HepG2 (cell line): Measurements from ENCODE around the gene BAZ1B. TPM values are rescaled to one million over a fixed set of nuclear protein-coding genes. Genes with fewer than 3 reads are reported as not detected.
A peak's percentile ranks its signal among the peaks of the same experiment; 100 is the strongest.

Experiments
- ATAC-seq: fragments of 200-7000 bp; cut with Tn5 transposase; 3 replicates; pipeline ENCODE4 v1.9.1; 2020; ENCODE audit warnings: mild to moderate bottlenecking, moderate library complexity
- BruUV-seq: library from RNA; stranded (reverse); fragments of 400-500 nt; replicated peaks from 2 replicates; lab custom pipeline; 2021; lab: Mats Ljungman, UMichigan
- CTCF ChIA-PET: fragments of 300-600 bp; formaldehyde crosslinking; extraction: SDS; loops from one replicate; lab custom pipeline; 2021; ENCODE audit warnings: low total read pairs, inconsistent platforms, low intra/inter-chr PET ratio; lab: Yijun Ruan, JAX
- POLR2A ChIA-PET: fragments of 350-600 bp; sonication (Branson Sonifier 250); formaldehyde crosslinking; loops from one replicate; lab custom pipeline; 2020; ENCODE audit warnings: antibody characterized with exemption, inconsistent platforms; lab: Yijun Ruan, JAX
- DNase-seq: peaks from one replicate; pipeline ENCODE4 v3.0.0-alpha.2; 2015; ENCODE audit warnings: low spot score
- FAIRE-seq: peaks from 3 replicates; lab custom pipeline; 2011; peaks lifted over from hg19 to GRCh38; lab: Jason Lieb, UNC
- H2AFZ ChIP-seq: one replicate; pipeline ENCODE4 v1.6.1; 2011; ENCODE audit warnings: low read length, inconsistent platforms
- H3K27ac ChIP-seq: fragments of 300-600 bp; 3 replicates; pipeline ENCODE4 v1.8.0; 2011; ENCODE audit warnings: mixed run types, mild to moderate bottlenecking, mixed read lengths, low read length, inconsistent platforms; ENCODE audit not compliant: insufficient read depth; ENCODE audit errors: extremely low read length
- H3K27me3 ChIP-seq, 2 experiments: fragments of 200-600 bp in 1 of 2; 2 replicates in 1 of 2; 3 replicates in 1 of 2; pipeline versions ENCODE4 v1.6.0 to v1.8.0; 2011; ENCODE audit warnings: low read length in 2 of 2, mild to moderate bottlenecking in 2 of 2, moderate library complexity in 2 of 2, inconsistent platforms in 1 of 2; ENCODE audit not compliant: insufficient read depth in 2 of 2, control insufficient read depth in 1 of 2
- H3K36me3 ChIP-seq, 2 experiments: fragments of 200-600 bp in 1 of 2; replicated peaks in 1 of 2; 2 replicates in 1 of 2; 3 replicates in 1 of 2; pipeline versions ENCODE4 v1.5.1 to v1.8.0; 2011; ENCODE audit warnings: low read length in 2 of 2, inconsistent platforms in 1 of 2; ENCODE audit not compliant: insufficient read depth in 2 of 2, control insufficient read depth in 1 of 2
- H3K4me1 ChIP-seq: 2 replicates; pipeline ENCODE4 v1.5.1; 2012; ENCODE audit warnings: low read length, inconsistent platforms; ENCODE audit not compliant: insufficient read depth
- H3K4me2 ChIP-seq: 2 replicates; pipeline ENCODE4 v1.6.0; 2011; ENCODE audit warnings: low read depth, low read length, inconsistent platforms
- H3K4me3 ChIP-seq, 3 experiments: fragments of 200-600 bp in 1 of 3; sonication (generic), shearing (Covaris generic) in 1 of 3; replicated peaks in 1 of 3; 2 replicates each; pipeline ENCODE4 v1.5.1; 2011 to 2016; ENCODE audit warnings: low read length in 3 of 3, inconsistent platforms in 2 of 3, low read depth in 2 of 3, mild to moderate bottlenecking in 2 of 3, control low read depth in 1 of 3, mixed read lengths in 1 of 3; ENCODE audit not compliant: insufficient read depth in 1 of 3
- H3K79me2 ChIP-seq: one replicate; pipeline ENCODE4 v1.6.1; 2011; ENCODE audit warnings: low read length, inconsistent platforms; ENCODE audit not compliant: insufficient read depth
- H3K9ac ChIP-seq: 2 replicates; pipeline ENCODE4 v1.6.0; 2011; ENCODE audit warnings: mild to moderate bottlenecking, low read depth, low read length, inconsistent platforms; ENCODE audit not compliant: insufficient read depth
- H3K9me3 ChIP-seq: 2 replicates; pipeline ENCODE4 v1.5.1; 2012; ENCODE audit warnings: mild to moderate bottlenecking, low read length
- H4K20me1 ChIP-seq: 2 replicates; pipeline ENCODE4 v1.6.0; 2011; ENCODE audit warnings: inconsistent platforms, mild to moderate bottlenecking, low read length, moderate library complexity; ENCODE audit not compliant: insufficient read depth
- FOXA1 ChIP-seq, 2 experiments: fragments of 450-650 bp in 1 of 2; sonication (generic) in 1 of 2; formaldehyde crosslinking in 1 of 2; IDR thresholded peaks; 2 replicates each; pipeline versions ENCODE4 v1.4.0 to v1.6.1; 2016 to 2020; ENCODE audit warnings: missing genetic modification reagents in 1 of 2
- MYNN ChIP-seq: sonication (generic); formaldehyde crosslinking; IDR thresholded peaks from 2 replicates; pipeline ENCODE4 v1.4.0; 2020; ENCODE audit warnings: mild to moderate bottlenecking, low read depth, missing genetic modification reagents
- NR2C2 ChIP-seq: sonication (generic); formaldehyde crosslinking; IDR thresholded peaks from 2 replicates; pipeline ENCODE4 v1.4.0; 2020; ENCODE audit warnings: missing genetic modification reagents, mild to moderate bottlenecking, moderate library complexity, borderline replicate concordance
- NR2F6 ChIP-seq, 2 experiments: IDR thresholded peaks; 2 replicates each; pipeline ENCODE4 v1.6.1; 2016; ENCODE audit warnings: antibody characterized with exemption in 1 of 2, mild to moderate bottlenecking in 1 of 2
- PAF1 ChIP-seq: IDR thresholded peaks from 2 replicates; pipeline ENCODE4 v1.6.1; 2016; ENCODE audit warnings: missing genetic modification reagents, missing compliant biosample characterization
- SPEN ChIP-seq: sonication (generic); formaldehyde crosslinking; IDR thresholded peaks from 2 replicates; pipeline ENCODE4 v1.5.1; 2020; ENCODE audit warnings: low read depth, mild to moderate bottlenecking, missing genetic modification reagents
- ZBTB1 ChIP-seq: sonication (generic); formaldehyde crosslinking; IDR thresholded peaks from 2 replicates; pipeline ENCODE4 v1.4.0; 2020; ENCODE audit warnings: missing genetic modification reagents, borderline replicate concordance
- ZBTB42 ChIP-seq: sonication (generic); formaldehyde crosslinking; IDR thresholded peaks from 2 replicates; pipeline ENCODE4 v1.5.0; 2020; ENCODE audit warnings: mild to moderate bottlenecking, missing genetic modification reagents
- ZNF230 ChIP-seq: sonication (generic); formaldehyde crosslinking; IDR thresholded peaks from 2 replicates; pipeline ENCODE4 v1.4.0; 2020; ENCODE audit warnings: mild to moderate bottlenecking, missing genetic modification reagents
- ZNF253 ChIP-seq: sonication (generic); formaldehyde crosslinking; IDR thresholded peaks from 2 replicates; pipeline ENCODE4 v1.8.0; 2022; ENCODE audit warnings: mild to moderate bottlenecking, missing genetic modification reagents, borderline replicate concordance
- ZNF30 ChIP-seq: sonication (generic); formaldehyde crosslinking; IDR thresholded peaks from 2 replicates; pipeline ENCODE4 v1.5.0; 2020; ENCODE audit warnings: mild to moderate bottlenecking, missing genetic modification reagents
- ZNF687 ChIP-seq: sonication (generic); formaldehyde crosslinking; IDR thresholded peaks from 2 replicates; pipeline ENCODE4 v1.5.1; 2020; ENCODE audit warnings: mild to moderate bottlenecking, missing genetic modification reagents, moderate library complexity
- ZUFSP ChIP-seq: sonication (generic); formaldehyde crosslinking; IDR thresholded peaks from 2 replicates; pipeline ENCODE4 v1.9.0; 2021; ENCODE audit warnings: missing genetic modification reagents, mild to moderate bottlenecking, borderline replicate concordance
- WGBS: methylation state at CpG from one replicate; pipeline ENCODE4 v1.1.6; 2017; ENCODE audit warnings: low lambda C conversion rate; 5-methylcytosine and 5-hydroxymethylcytosine counted together
- in situ Hi-C: cut with HindIII; loops from 2 replicates; pipeline ENCODE4 v1.10.0; 2017; ENCODE audit warnings: low pct_unique_long_range_greater_than_20kb; ENCODE audit not compliant: extremely low pct_ligation_motif_present
- intact Hi-C: fragments of 100-400 bp; cut with micrococcal nuclease; formaldehyde crosslinking; loops from one replicate; pipeline ENCODE4 v1.10.0; 2022; ENCODE audit not compliant: unreplicated experiment
- polyA plus RNA-seq, 8 experiments: library from polyadenylated mRNA; depleted of rRNA in 3 of 8; stranded (reverse) in 7 of 8; unstranded in 1 of 8; fragments of >200 nt; fragmentation: Illumina TruSeq in 4 of 8; extraction: Trizol in 4 of 8; gene quantifications; 2 replicates each; pipeline versions ENCODE4 v1.2.1 to v1.2.3, GENCODE V29; 2011 to 2016; ENCODE audit warnings: low read depth in 4 of 8, missing spikeins in 1 of 8, mixed read lengths in 1 of 8; ENCODE audit not compliant: insufficient read depth in 1 of 8
- total RNA-seq, 5 experiments: library from RNA; depleted of rRNA; stranded (reverse); fragments of >200 nt; fragmentation: Illumina TruSeq; extraction: Trizol; gene quantifications; 2 replicates each; pipeline ENCODE4 v1.2.3, GENCODE V29; 2016; ENCODE audit warnings: low read depth in 1 of 5

Gene BAZ1B
- total and polyA plus RNA-seq, 2 of the 13 experiments (the other 11 are each of a cell fraction or from before 2014, with no cell fraction given), result 18.6 to 69.4 TPM

- TF ChIP-seq SPEN (peak; percentile 38; the same call in 1 of the 2 replicates), ZNF230 (CRISPR knock-in tag) (no peak), NR2C2 (CRISPR knock-in tag) (0 out of 2 replicates have a peak, but pooled peaks have one; percentile 31), NR2F6 (IDR thresholded peaks at IDR 0.05) (0 out of 2 replicates have a peak, but pooled peaks have one; percentile 52), NR2F6 (CRISPR knock-in tag; IDR thresholded peaks at IDR 0.05) (no peak), ZNF30 (no peak), ZNF687 (CRISPR knock-in tag) (peak; percentile 71), FOXA1 (IDR thresholded peaks at IDR 0.05) (no peak), FOXA1 (CRISPR knock-in tag; IDR thresholded peaks at IDR 0.05) (no peak), MYNN (no peak)
- TF ChIP-seq, all 625 proteins: peak for 11
Measured at GRCh38 chr7:73533742-73534141, 11.6 kb upstream of the BAZ1B start (continued).

- in situ Hi-C loops, result no loop called here
- BruUV-seq, result no TSS peak
- Histone ChIP-seq H3K9me3 (no peaks in the 10 kb centered on the region), H3K4me2 (no peak overlapping the region), H3K4me3 (no peak overlapping the region), H3K4me1 (peaks cover 22% of the 10 kb centered on the region), H3K79me2 (no peaks in the 10 kb centered on the region), H2AFZ (no peak overlapping the region), H3K9ac (no peak overlapping the region), H4K20me1 (no peaks in the 10 kb centered on the region), H3K27ac (no peak overlapping the region), H3K36me3 (peaks cover 1 to 10% of the 10 kb centered on the region in 2 experiments; a peak in 3 of 5 replicates), H3K27me3 (no peaks in the 10 kb centered on the region)
- TF ChIP-seq PAF1 (CRISPR knock-in tag), result no peak
- TF ChIP-seq ZBTB1, result no peak
- TF ChIP-seq ZUFSP (CRISPR knock-in tag), result no peak
- TF ChIP-seq ZNF253 (CRISPR knock-in tag), result no peak
- no peak for TF ChIP-seq ZBTB42 (CRISPR knock-in tag)
- DNase-seq, result no peak
- intact Hi-C loops, result no loop called here
- no peak for FAIRE-seq
- no peak for ATAC-seq
- ChIA-PET POLR2A (interaction anchor here (0.8 kb wide), 1 partner anchor 10 kb away, joined by 4 read pairs; the partner anchor contains the start of gene BAZ1B), CTCF (no interaction called here)
- 94% methylated on average over 6 of the region's 6 CpGs for WGBS
Measured at GRCh38 chr7:73532224-73532623, 10.1 kb upstream of the BAZ1B start.
